Stimulated activated CD8-positive, alpha-beta memory T cell treated with anti-CD3 and anti-CD28 coated beads, Interleukin-15, amount 100 ng/mL, for 1 hour (primary cell): ENCODE measurements around the gene RFPL4A.

Source experiments
- DNase-seq: peaks from one replicate; pipeline ENCODE4 v3.0.0-alpha.2; 2020; ENCODE audit warnings: low read depth

The RFPL4A gene

GRCh38 chr19:55802281-55802680 is 43.4 kb downstream of the RFPL4A start:
- no peak for DNase-seq

- no peak for DNase-seq
Measured at GRCh38 chr19:55809381-55810058, 50.6 kb downstream of the RFPL4A start.

DNA sequence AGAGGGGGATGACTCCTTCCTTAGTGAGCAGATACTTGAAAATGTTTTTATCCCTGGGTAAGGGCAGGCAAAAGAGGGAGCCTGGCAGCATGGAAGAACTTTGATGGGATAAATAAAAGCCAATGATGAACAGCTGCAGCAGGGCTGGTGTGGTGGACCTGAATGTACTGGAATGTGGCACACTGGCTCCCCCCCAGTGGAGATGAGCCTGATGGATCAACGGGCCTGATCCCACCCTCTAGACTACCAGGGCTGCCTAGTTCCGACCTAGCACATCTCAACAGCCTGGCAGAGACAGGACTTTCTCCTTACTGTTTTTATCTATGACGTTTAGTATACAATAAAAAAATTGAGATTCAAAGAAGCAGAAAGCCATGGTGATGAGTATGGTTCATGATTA is 52.4 kb downstream of the RFPL4A start:
- no peak for DNase-seq

GRCh38 chr19:55812449-55812848 is 53.6 kb downstream of the RFPL4A start:
- no peak for DNase-seq
